Measurements from ENCODE around the gene DUSP19.
"Not testable (repeated sequence)": the region's sequence is repeated elsewhere in the genome, so short reads cannot be mapped to it uniquely, and the experiment has no call there.

Gene DUSP19

GRCh38 chr2:183078464-183079138 lies at the start of gene DUSP19:
Gene DUSP19, plus strand, starts transcription at chr2:183078747. Its CDS starts 187 bp downstream, at chr2:183078934.
- peak; percentile 90 for DNase-seq

GRCh38 chr2:183029219-183029618 lies 49.3 kb upstream of the DUSP19 start:
- no peak for DNase-seq

- DNase-seq: no peak
These were observed 46.4 kb upstream of the DUSP19 start for GRCh38 chr2:183031911-183032794.

- DNase-seq: no peak
These were observed 44.6 kb upstream of the DUSP19 start for GRCh38 chr2:183033951-183034350.

- no peak for DNase-seq
These were observed 43.7 kb upstream of the DUSP19 start for GRCh38 chr2:183034806-183035205.

- no peak for DNase-seq
These were observed 43.1 kb upstream of the DUSP19 start for GRCh38 chr2:183035298-183035953.

GRCh38 chr2:183035954-183036669 lies 42.4 kb upstream of the DUSP19 start:
- peak; percentile 50 for DNase-seq

- DNase-seq: no peak
These were observed 41.4 kb upstream of the DUSP19 start for GRCh38 chr2:183037074-183037552.

- peak; percentile 49 for DNase-seq
These were observed 40.8 kb upstream of the DUSP19 start for GRCh38 chr2:183037553-183038340.

- peak; percentile 92 for DNase-seq
These were observed 39.9 kb upstream of the DUSP19 start, which contains the start of gene NCKAP1 for GRCh38 chr2:183038341-183039300. Gene NCKAP1, minus strand, starts transcription at chr2:183038457. Its CDS starts 358 bp downstream, at chr2:183038099.

- no peak for DNase-seq
These were observed 37.9 kb upstream of the DUSP19 start for GRCh38 chr2:183040604-183041003.

- DNase-seq: not testable (repeated sequence)
These were observed 35.0 kb upstream of the DUSP19 start for GRCh38 chr2:183043580-183043979.

GRCh38 chr2:183047486-183048125 lies 30.9 kb upstream of the DUSP19 start:
- DNase-seq: not testable (repeated sequence)

- no peak for DNase-seq
These were observed 29.1 kb upstream of the DUSP19 start for GRCh38 chr2:183049420-183049819.

GRCh38 chr2:183057333-183057985 lies 21.1 kb upstream of the DUSP19 start:
- DNase-seq: no peak

GRCh38 chr2:183059561-183059960 lies 19.0 kb upstream of the DUSP19 start:
- DNase-seq: peak; percentile 21

- no peak for DNase-seq
These were observed 17.8 kb upstream of the DUSP19 start for GRCh38 chr2:183060571-183061231.

GRCh38 chr2:183063083-183063482 lies 15.5 kb upstream of the DUSP19 start:
- DNase-seq: no peak

GRCh38 chr2:183068561-183068960 lies 10.0 kb upstream of the DUSP19 start:
- no peak for DNase-seq
